ENCODE measurements around the gene MED13. TPM values are rescaled to one million over a fixed set of nuclear protein-coding genes. Genes with fewer than 3 reads are reported as not detected.

The MED13 gene
- total and polyA plus RNA-seq, 9 of the 15 experiments (the other 6 are each of a cell fraction or from before 2014, with no cell fraction given) = 5.4 to 48.4 (median 28.2) TPM

DNA sequence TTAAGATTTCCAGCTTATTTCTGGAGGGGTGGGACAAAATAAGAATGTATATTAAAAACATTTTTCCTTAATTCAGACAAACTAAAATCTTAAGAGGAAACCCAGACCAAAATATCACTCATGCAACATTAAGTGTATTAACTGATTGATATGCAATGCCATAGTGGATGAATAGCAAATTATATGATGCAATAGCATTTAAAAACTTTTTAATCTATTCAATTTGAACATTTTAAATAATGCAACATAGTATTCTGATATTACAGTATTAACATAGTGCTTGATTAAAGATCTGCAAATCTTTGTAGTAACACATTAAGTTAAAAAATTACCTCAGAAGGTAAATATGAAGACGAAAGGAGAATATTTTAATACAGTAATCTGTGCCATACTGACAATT lies 122.0 kb downstream of the MED13 start:
- Histone ChIP-seq H2AFZ (ENCODE audit: low read depth, low read length) (no peak overlapping the region), H4K20me1 (replicated peaks; ENCODE audit: control insufficient read depth, insufficient read depth, low read length) (no peaks in the 10 kb centered on the region), H3K9me1 (ENCODE audit: control insufficient read depth, insufficient read depth, low read length) (no peaks in the 10 kb centered on the region), H3K79me2 (ENCODE audit: control insufficient read depth, insufficient read depth, low read length) (no peaks in the 10 kb centered on the region), H3K9ac (ENCODE audit: insufficient read depth in 1 of 2, low read depth in 2 of 2, low read length in 2 of 2) (no peak overlapping the region), H3K27me3 (ENCODE audit: control insufficient read depth in 2 of 2, insufficient read depth in 2 of 2, low read length in 2 of 2) (no peaks in the 10 kb centered on the region), H3K27ac (ENCODE audit: extremely low read depth, low read depth, low read length) (no peak overlapping the region), H3K9me3 (replicated peaks; ENCODE audit: control insufficient read depth, insufficient read depth, low read depth, low read length) (no peaks in the 10 kb centered on the region), H3K4me2 (ENCODE audit: insufficient read depth, low read length) (no peak overlapping the region), H3K36me3 (ENCODE audit: control insufficient read depth, insufficient read depth, low read length) (peaks cover 50% of the 10 kb centered on the region), H3K4me1 (replicated peaks in 1 of 2; ENCODE audit: control insufficient read depth in 2 of 2, insufficient read depth in 2 of 2, low read length in 2 of 2) (no peaks in the 10 kb centered on the region), H3K4me3 (no peak overlapping the region)
- TF ChIP-seq CEBPB (tag; IDR thresholded peaks at IDR 0.05) = 0 out of 2 replicates have a peak, but pooled peaks have one; percentile 53
- no peak for TF ChIP-seq CEBPG (CRISPR knock-in tag; IDR thresholded peaks at IDR 0.05)
- TF ChIP-seq CEBPG (tag; conservative IDR thresholded peaks at IDR 0.05 in 1 of 2, IDR thresholded peaks at IDR 0.05 in 1 of 2) = peak; percentile 47 to 79; a peak in 3 of 4 replicates
- TF ChIP-seq NFYB (IDR thresholded peaks at IDR 0.05; ENCODE audit: extremely low read depth, insufficient read length) = no peak
- BruUV-seq (replicated peaks) = no TSS peak
- no peak for ATAC-seq
- FAIRE-seq = no peak
- no peak for DNase-seq (ENCODE audit: extremely low read depth in 1 of 4, low spot score in 3 of 4)
- ChIA-PET CTCF (ENCODE audit: low intra/inter-chr PET ratio) (no interaction called here), POLR2A (interaction anchor here (1.1 kb wide), 1 partner anchor 80 kb away, joined by 3 read pairs; the partner anchor contains the start of gene BRIP1)
- intact Hi-C loops (cut with micrococcal nuclease) (no loop called here), in situ Hi-C loops (cut with MboI) (no loop called here)
- WGBS (ENCODE audit: insufficient coverage, low coverage, missing lambda C conversion rate) = 94% methylated on average over 1 of the region's 1 CpG

DNA sequence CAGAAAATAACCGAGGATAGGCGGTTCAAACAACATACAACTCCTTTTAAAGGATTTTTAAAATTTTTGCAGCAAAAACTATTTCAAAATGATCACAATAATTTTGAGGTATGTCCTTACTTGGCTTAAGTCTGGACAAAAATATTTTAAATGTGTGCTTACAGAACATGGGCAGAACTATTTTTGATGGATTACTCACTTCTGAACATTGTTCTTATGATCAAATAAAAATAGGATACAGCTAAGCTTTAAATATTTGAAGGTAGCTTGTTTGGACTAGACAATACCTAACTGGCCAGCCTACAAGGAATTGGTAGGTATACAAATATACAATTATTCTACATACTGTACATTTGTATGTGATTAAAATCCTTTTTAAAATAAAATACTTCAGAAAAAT lies 123.0 kb downstream of the MED13 start:
- in situ Hi-C loops (cut with MboI) = no loop called here
- no peak for FAIRE-seq
- TF ChIP-seq TRIM28 (IDR thresholded peaks at IDR 0.05) (no peak), RBFOX2 (IDR thresholded peaks at IDR 0.05; ENCODE audit: low read depth, low read length) (no peak), KAT8 (IDR thresholded peaks at IDR 0.05; ENCODE audit: low read depth) (no peak), TARDBP (IDR thresholded peaks at IDR 0.05) (no peak), PRMT5 (CRISPR knock-in tag; IDR thresholded peaks at IDR 0.05) (no peak), MAFG (tag; conservative IDR thresholded peaks at IDR 0.05) (no peak), JUN (IDR thresholded peaks at IDR 0.05; ENCODE audit: borderline replicate concordance, low read depth, low read length) (no peak), JUN (CRISPR knock-in tag; IDR thresholded peaks at IDR 0.05; ENCODE audit: borderline replicate concordance) (no peak), ZNF408 (CRISPR knock-in tag; IDR thresholded peaks at IDR 0.05; ENCODE audit: low read depth) (no peak), RBM22 (IDR thresholded peaks at IDR 0.05; ENCODE audit: low read depth, low read length, poor library complexity, severe bottlenecking) (no peak), THRAP3 (IDR thresholded peaks at IDR 0.05; ENCODE audit: borderline replicate concordance) (no peak), ZBTB5 (IDR thresholded peaks at IDR 0.05) (no peak)

More for the DNA sequence above, 123.0 kb downstream of the MED13 start:
- no peak overlapping the region for H3K4me3 ChIP-seq
- H3K9ac ChIP-seq (ENCODE audit: insufficient read depth in 1 of 2, low read depth in 2 of 2, low read length in 2 of 2) = no peak overlapping the region
- H3K4me2 ChIP-seq (ENCODE audit: insufficient read depth, low read length) = no peak overlapping the region
- H3K9me3 ChIP-seq (replicated peaks; ENCODE audit: control insufficient read depth, insufficient read depth, low read depth, low read length) = no peaks in the 10 kb centered on the region
- no peak overlapping the region for H2AFZ ChIP-seq (ENCODE audit: low read depth, low read length)
- no peaks in the 10 kb centered on the region for H4K20me1 ChIP-seq (replicated peaks; ENCODE audit: control insufficient read depth, insufficient read depth, low read length)
- H3K27ac ChIP-seq (ENCODE audit: extremely low read depth, low read depth, low read length) = no peak overlapping the region
- POLR2A ChIA-PET = interaction anchor here (0.8 kb wide), 1 partner anchor 13 kb away, joined by 3 read pairs; no protein-coding TSS in a partner anchor
- DNase-seq (ENCODE audit: extremely low read depth in 1 of 4, low spot score in 3 of 4) = no peak
- no peaks in the 10 kb centered on the region for H3K79me2 ChIP-seq (ENCODE audit: control insufficient read depth, insufficient read depth, low read length)
- no peaks in the 10 kb centered on the region for H3K9me1 ChIP-seq (ENCODE audit: control insufficient read depth, insufficient read depth, low read length)
- WGBS (ENCODE audit: insufficient coverage, low coverage, missing lambda C conversion rate) = 100% methylated on average over 2 of the region's 2 CpGs
- intact Hi-C loops (cut with micrococcal nuclease) = no loop called here
- CTCF ChIA-PET (ENCODE audit: low intra/inter-chr PET ratio) = no interaction called here
- no peaks in the 10 kb centered on the region for H3K27me3 ChIP-seq (ENCODE audit: control insufficient read depth in 2 of 2, insufficient read depth in 2 of 2, low read length in 2 of 2)
- no peaks in the 10 kb centered on the region for H3K4me1 ChIP-seq (replicated peaks in 1 of 2; ENCODE audit: control insufficient read depth in 2 of 2, insufficient read depth in 2 of 2, low read length in 2 of 2)
- no peak for ATAC-seq
- no TSS peak for BruUV-seq (replicated peaks)
- H3K36me3 ChIP-seq (ENCODE audit: control insufficient read depth, insufficient read depth, low read length) = peaks cover 40% of the 10 kb centered on the region
